Fibroblast of villous mesenchyme (primary cell): ENCODE data around the gene TAF1A. TPM values are rescaled to one million over a fixed set of nuclear protein-coding genes. Genes with fewer than 3 reads are reported as not detected.

Source experiments
- DNase-seq: peaks from one replicate; pipeline ENCODE4 v3.0.0-alpha.2; 2010; ENCODE audit warnings: low read depth
- H3K4me3 ChIP-seq: 2 replicates; pipeline ENCODE4 v1.5.1; 2011; ENCODE audit warnings: low read depth, mild to moderate bottlenecking, low read length
- total RNA-seq: library from RNA; depleted of rRNA; stranded (reverse); fragments of >200 nt; gene quantifications from 2 replicates; pipeline ENCODE4 v1.2.3, GENCODE V29; 2012
- TF ChIP-seq, protein P1 (sequence below): IDR thresholded peaks from 2 replicates; pipeline ENCODE4 v1.5.1; 2012; ENCODE audit warnings: low read depth, mild to moderate bottlenecking, low read length; ENCODE audit not compliant: insufficient read depth

Gene TAF1A
- total RNA-seq, 1 donor, result 15.5 TPM

DNA sequence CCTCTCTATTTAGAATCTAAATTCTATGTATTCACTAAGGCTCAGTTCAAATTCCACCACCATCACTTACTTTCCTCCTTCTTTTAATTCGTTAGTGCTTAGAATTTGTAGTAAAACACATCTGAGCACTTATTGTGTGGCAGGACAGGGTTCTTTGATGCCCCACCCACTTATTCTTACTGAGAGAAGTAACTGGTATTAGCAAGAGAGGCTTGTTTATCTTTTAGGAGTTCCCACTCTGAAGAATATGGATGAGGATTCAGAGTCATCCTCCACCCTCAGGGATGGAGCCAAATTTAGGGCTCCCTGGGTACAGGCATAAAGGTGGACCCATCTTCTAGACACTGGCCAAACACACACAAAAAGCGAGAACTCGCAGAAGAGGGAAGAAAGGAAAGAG is 11.5 kb upstream of the TAF1A start:
- DNase-seq, result no peak
- TF ChIP-seq, protein P1, sequence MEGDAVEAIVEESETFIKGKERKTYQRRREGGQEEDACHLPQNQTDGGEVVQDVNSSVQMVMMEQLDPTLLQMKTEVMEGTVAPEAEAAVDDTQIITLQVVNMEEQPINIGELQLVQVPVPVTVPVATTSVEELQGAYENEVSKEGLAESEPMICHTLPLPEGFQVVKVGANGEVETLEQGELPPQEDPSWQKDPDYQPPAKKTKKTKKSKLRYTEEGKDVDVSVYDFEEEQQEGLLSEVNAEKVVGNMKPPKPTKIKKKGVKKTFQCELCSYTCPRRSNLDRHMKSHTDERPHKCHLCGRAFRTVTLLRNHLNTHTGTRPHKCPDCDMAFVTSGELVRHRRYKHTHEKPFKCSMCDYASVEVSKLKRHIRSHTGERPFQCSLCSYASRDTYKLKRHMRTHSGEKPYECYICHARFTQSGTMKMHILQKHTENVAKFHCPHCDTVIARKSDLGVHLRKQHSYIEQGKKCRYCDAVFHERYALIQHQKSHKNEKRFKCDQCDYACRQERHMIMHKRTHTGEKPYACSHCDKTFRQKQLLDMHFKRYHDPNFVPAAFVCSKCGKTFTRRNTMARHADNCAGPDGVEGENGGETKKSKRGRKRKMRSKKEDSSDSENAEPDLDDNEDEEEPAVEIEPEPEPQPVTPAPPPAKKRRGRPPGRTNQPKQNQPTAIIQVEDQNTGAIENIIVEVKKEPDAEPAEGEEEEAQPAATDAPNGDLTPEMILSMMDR, result no peak
- no peak overlapping the region for H3K4me3 ChIP-seq

GRCh38 chr1:222600281-222600680 is 10.5 kb upstream of the TAF1A start:
- TF ChIP-seq, protein P1, result no peak
- DNase-seq, result no peak
- H3K4me3 ChIP-seq, result no peak overlapping the region

- no peak for DNase-seq
- TF ChIP-seq, protein P1, result no peak
- no peak overlapping the region for H3K4me3 ChIP-seq
Observed at GRCh38 chr1:222596696-222597095, 7.0 kb upstream of the TAF1A start.

DNA sequence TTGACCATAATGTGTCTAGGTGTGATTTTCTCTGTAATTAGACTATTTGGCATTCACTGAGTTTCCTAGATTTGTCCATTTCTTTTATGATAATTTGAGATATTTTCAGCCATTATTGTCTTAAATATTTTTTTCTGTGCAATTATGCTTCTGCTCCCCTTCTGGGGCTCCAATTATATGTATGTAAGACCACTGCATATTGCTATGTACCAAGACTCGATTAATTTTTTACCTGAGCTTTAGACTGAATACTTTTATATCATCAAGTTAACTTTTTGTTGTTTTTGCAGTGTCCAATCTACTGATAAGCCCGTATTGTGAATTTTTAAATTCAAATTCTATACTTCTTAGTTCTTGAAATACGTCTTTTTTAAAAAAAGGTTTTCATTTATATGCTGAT is 5.1 kb upstream of the TAF1A start:
- DNase-seq, result no peak
- TF ChIP-seq, protein P1, result no peak
- no peak overlapping the region for H3K4me3 ChIP-seq

- no peak overlapping the region for H3K4me3 ChIP-seq
- TF ChIP-seq, protein P1, result no peak
- DNase-seq, result no peak
Observed at GRCh38 chr1:222592171-222592570, 2.4 kb upstream of the TAF1A start.

DNA sequence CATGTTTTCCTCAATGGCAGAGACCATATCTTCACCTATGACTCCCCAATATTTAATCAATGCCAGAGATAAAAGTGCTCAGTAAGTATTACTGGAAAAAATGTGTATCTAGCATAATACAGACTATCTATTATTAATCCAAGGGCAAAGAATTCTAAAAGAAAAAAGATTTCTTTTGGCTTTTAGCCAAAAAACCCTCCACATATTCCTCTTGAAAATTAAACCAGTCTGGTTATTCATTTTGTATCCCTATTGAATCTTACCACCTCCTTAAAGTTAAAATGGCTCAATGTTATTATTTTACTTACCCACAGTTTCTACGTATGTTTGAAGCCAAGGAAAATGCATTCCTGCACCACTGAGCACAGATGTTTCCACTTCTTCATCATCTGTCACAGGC is 1.6 kb downstream of the TAF1A start:
- no peak overlapping the region for H3K4me3 ChIP-seq
- TF ChIP-seq, protein P1, result no peak
- no peak for DNase-seq

DNA sequence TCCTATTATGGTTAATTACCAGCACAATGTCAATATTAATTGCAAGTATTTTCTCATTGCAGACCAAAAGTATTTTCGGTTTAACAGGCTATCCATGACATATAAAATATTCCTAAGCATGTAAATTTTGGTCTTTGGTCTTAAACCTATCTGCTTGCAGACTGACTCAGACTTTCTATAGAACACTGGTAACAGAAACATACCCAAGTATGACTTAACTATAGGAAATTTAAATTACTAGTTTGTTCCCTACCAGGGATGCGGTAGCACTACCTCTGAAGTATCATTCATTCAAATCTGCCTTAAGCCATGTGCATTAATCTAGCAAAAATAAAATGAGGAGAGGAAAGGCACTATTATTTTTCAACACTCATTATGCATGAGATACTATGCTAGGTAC is 2.9 kb downstream of the TAF1A start:
- TF ChIP-seq, protein P1, result no peak
- no peak for DNase-seq
- H3K4me3 ChIP-seq, result no peak overlapping the region
